ENCODE results near the gene WDR18.
A peak's percentile ranks its signal among the peaks of the same experiment; 100 is the strongest.

WDR18 gene

GRCh38 chr19:1025960-1026782 is 42.0 kb downstream of the WDR18 start, which contains the start of gene CNN2:
Gene CNN2 (plus strand): TSS chr19:1026608. CDS start chr19:1026662, 54 bp downstream.
- peak; percentile 84 for DNase-seq

- DNase-seq = peak; percentile 59
Observed at GRCh38 chr19:1026783-1027649, 42.9 kb downstream of the WDR18 start.

GRCh38 chr19:1027650-1028061 is 43.5 kb downstream of the WDR18 start:
- DNase-seq = peak; percentile 69

GRCh38 chr19:1028062-1028926 is 44.1 kb downstream of the WDR18 start:
- DNase-seq = peak; percentile 86

- no peak for DNase-seq
Observed at GRCh38 chr19:1032264-1032867, 48.2 kb downstream of the WDR18 start.

GRCh38 chr19:1035998-1036621 is 52.0 kb downstream of the WDR18 start:
- no peak for DNase-seq

- DNase-seq = no peak
Observed at GRCh38 chr19:1037621-1038064, 53.5 kb downstream of the WDR18 start.

- peak; percentile 40 for DNase-seq
Observed at GRCh38 chr19:1038978-1039645, 55.0 kb downstream of the WDR18 start.

GRCh38 chr19:1039646-1040475 is 55.7 kb downstream of the WDR18 start, which contains the start of gene ABCA7:
Gene ABCA7 (plus strand): TSS chr19:1040107. CDS start chr19:1041362, 1,255 bp downstream.
- DNase-seq = peak; percentile 98

GRCh38 chr19:1040476-1041271 is 56.5 kb downstream of the WDR18 start:
- peak; percentile 94 for DNase-seq

- no peak for DNase-seq
Observed at GRCh38 chr19:1041272-1041834, 57.2 kb downstream of the WDR18 start.

- peak; percentile 92 for DNase-seq
Observed at GRCh38 chr19:1041835-1042685, 57.9 kb downstream of the WDR18 start.

- peak; percentile 34 for DNase-seq
Observed at GRCh38 chr19:1042689-1043511, 58.8 kb downstream of the WDR18 start.
